Caco-2 (cell line): ENCODE results near the gene RPL7A. TPM values are rescaled to one million over a fixed set of nuclear protein-coding genes. Genes with fewer than 3 reads are reported as not detected.

Experiments used
- BruUV-seq: library from RNA; stranded (reverse); fragments of 400-500 nt; replicated peaks from 2 replicates; lab custom pipeline; 2021; lab: Mats Ljungman, UMichigan
- CTCF ChIA-PET: fragments of 300-600 bp; sonication (Branson Sonifier 250); formaldehyde crosslinking; loops from one replicate; lab custom pipeline; 2022; ENCODE audit warnings: antibody characterized with exemption; lab: Charles Lee
- POLR2A ChIA-PET: fragments of 300-600 bp; sonication (Branson Sonifier 250); formaldehyde crosslinking; loops from one replicate; lab custom pipeline; 2022; ENCODE audit warnings: antibody characterized with exemption; lab: Charles Lee
- DNase-seq, 2 experiments: peaks; one replicate each; pipeline versions ENCODE4 v3.0.0 to v3.0.0-alpha.2; 2020 to 2022
- H3K27me3 ChIP-seq: replicated peaks from 2 replicates; pipeline ENCODE4 v1.6.0; 2011; ENCODE audit warnings: low read length; ENCODE audit not compliant: control insufficient read depth, insufficient read depth
- H3K36me3 ChIP-seq: 2 replicates; pipeline ENCODE4 v1.5.1; 2011; ENCODE audit warnings: low read length; ENCODE audit not compliant: control insufficient read depth, insufficient read depth
- H3K4me1 ChIP-seq: fragments of 250-450 bp; sonication (Bioruptor Pico); 2 replicates; pipeline ENCODE4 v1.5.1; 2020; ENCODE audit warnings: mild to moderate bottlenecking
- H3K4me3 ChIP-seq: 2 replicates; pipeline ENCODE4 v1.5.1; 2011; ENCODE audit warnings: low read depth, mild to moderate bottlenecking, control low read depth, low read length
- H3K9me3 ChIP-seq: fragments of 250-450 bp; sonication (Bioruptor Pico); 2 replicates; pipeline ENCODE4 v1.5.1; 2020; ENCODE audit warnings: mild to moderate bottlenecking, moderate library complexity
- H3K27ac Mint-ChIP-seq: one replicate; pipeline ENCODE4 v1.8.0; 2022; ENCODE audit warnings: mixed read lengths; ENCODE audit not compliant: unreplicated experiment
- H3K27me3 Mint-ChIP-seq: one replicate; pipeline ENCODE4 v1.8.0; 2022; ENCODE audit warnings: mixed read lengths; ENCODE audit not compliant: insufficient read depth, unreplicated experiment
- H3K36me3 Mint-ChIP-seq: one replicate; pipeline ENCODE4 v1.8.0; 2022; ENCODE audit warnings: mild to moderate bottlenecking, mixed read lengths; ENCODE audit not compliant: insufficient read depth, unreplicated experiment
- H3K4me1 Mint-ChIP-seq: one replicate; pipeline ENCODE4 v1.8.0; 2022; ENCODE audit warnings: low read depth, mixed read lengths; ENCODE audit not compliant: unreplicated experiment
- H3K4me3 Mint-ChIP-seq: one replicate; pipeline ENCODE4 v1.8.0; 2022; ENCODE audit warnings: mild to moderate bottlenecking, moderate library complexity, mixed read lengths; ENCODE audit not compliant: unreplicated experiment
- H3K9me3 Mint-ChIP-seq: one replicate; pipeline ENCODE4 v1.8.0; 2022; ENCODE audit warnings: mixed read lengths; ENCODE audit not compliant: unreplicated experiment
- intact Hi-C: fragments of 100-400 bp; cut with micrococcal nuclease; formaldehyde crosslinking; loops from one replicate; pipeline ENCODE4 v1.10.0; 2022; ENCODE audit not compliant: unreplicated experiment
- total RNA-seq: library from RNA; stranded (reverse); gene quantifications from 2 replicates; pipeline ENCODE4 v1.2.3, GENCODE V29; 2022
- TF ChIP-seq, protein P1 (sequence below), 2 experiments: fragments of 200-600 bp in 1 of 2; IDR thresholded peaks; 1 replicate in 1 of 2; 2 replicates in 1 of 2; pipeline versions ENCODE4 v1.5.1 to v1.8.0; 2011 to 2022; ENCODE audit warnings: antibody characterized with exemption in 1 of 2, control low read depth in 1 of 2, inconsistent platforms in 1 of 2, low read depth in 1 of 2, low read length in 1 of 2, mild to moderate bottlenecking in 1 of 2, moderate library complexity in 1 of 2; ENCODE audit not compliant: insufficient read depth in 1 of 2, severe bottlenecking in 1 of 2, unreplicated experiment in 1 of 2

Gene RPL7A
- total RNA-seq, 1 experiment from 2014 or later, result 1,995 TPM

DNA sequence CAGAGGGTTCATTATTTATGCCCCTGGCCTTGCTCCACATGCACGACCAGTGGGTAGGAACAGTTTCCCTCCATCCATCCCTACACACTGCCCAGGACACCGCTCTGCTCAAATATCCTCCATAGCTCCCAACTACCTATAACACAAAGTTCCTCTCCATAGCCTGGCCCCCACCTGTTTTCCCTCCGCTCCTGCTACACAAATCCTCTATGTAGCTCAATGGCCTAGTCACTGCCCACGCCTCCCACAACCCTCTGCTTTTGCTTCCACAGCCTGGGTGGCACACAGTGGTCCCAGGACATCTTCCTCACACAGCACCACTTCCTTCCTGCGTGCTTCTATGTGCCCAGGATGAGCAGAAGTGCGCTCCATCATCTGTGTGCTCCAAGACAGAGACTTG, 49.4 kb downstream of the RPL7A start:
- ChIA-PET CTCF (interaction anchor here (1.0 to 1.4 kb wide), 2 partner anchors 19 to 63 kb away, joined by 3 to 5 read pairs; partner anchors contain the start of gene CACFD1), POLR2A (no interaction called here)
- intact Hi-C loops, result no loop called here
- Mint-ChIP-seq H3K4me1 (no peaks in the 10 kb centered on the region), H3K9me3 (no peaks in the 10 kb centered on the region), H3K27ac (no peak overlapping the region), H3K36me3 (peaks cover 5% of the 10 kb centered on the region), H3K4me3 (no peak overlapping the region), H3K27me3 (no peaks in the 10 kb centered on the region)
- Histone ChIP-seq H3K4me3 (no peak overlapping the region), H3K4me1 (no peaks in the 10 kb centered on the region; the same call in 1 of the 2 replicates), H3K27me3 (no peaks in the 10 kb centered on the region), H3K9me3 (no peaks in the 10 kb centered on the region), H3K36me3 (no peaks in the 10 kb centered on the region)
- DNase-seq, result no peak
- TF ChIP-seq, protein P1, sequence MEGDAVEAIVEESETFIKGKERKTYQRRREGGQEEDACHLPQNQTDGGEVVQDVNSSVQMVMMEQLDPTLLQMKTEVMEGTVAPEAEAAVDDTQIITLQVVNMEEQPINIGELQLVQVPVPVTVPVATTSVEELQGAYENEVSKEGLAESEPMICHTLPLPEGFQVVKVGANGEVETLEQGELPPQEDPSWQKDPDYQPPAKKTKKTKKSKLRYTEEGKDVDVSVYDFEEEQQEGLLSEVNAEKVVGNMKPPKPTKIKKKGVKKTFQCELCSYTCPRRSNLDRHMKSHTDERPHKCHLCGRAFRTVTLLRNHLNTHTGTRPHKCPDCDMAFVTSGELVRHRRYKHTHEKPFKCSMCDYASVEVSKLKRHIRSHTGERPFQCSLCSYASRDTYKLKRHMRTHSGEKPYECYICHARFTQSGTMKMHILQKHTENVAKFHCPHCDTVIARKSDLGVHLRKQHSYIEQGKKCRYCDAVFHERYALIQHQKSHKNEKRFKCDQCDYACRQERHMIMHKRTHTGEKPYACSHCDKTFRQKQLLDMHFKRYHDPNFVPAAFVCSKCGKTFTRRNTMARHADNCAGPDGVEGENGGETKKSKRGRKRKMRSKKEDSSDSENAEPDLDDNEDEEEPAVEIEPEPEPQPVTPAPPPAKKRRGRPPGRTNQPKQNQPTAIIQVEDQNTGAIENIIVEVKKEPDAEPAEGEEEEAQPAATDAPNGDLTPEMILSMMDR (IDR thresholded peaks at IDR 0.05; ENCODE audit: insufficient read depth in 1 of 2, low read depth in 1 of 2, low read length in 1 of 2, severe bottlenecking in 1 of 2, unreplicated experiment in 1 of 2), result no peak
- no TSS peak for BruUV-seq

DNA sequence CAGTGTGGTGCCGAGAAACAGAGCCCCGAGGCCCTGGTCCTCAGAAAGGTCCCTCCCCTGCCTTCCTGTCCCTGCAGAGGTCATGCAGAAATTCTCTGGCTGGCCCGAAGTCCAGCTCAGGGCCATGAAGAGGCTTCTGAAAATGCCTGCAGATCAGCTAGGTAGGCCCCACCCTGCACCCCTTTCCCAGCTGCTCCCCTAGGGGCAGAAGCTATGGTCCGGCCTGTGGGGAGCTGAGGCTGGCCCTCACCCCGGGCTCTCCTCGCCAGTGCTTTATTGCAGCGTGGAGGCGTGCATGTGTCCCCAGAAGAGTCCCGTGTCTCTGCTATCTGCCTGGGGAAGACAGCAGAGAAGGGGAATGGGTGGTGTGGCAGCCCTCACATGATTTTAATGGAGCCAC, 49.9 kb downstream of the RPL7A start:
- TF ChIP-seq, protein P1 (IDR thresholded peaks at IDR 0.05; ENCODE audit: insufficient read depth in 1 of 2, low read depth in 1 of 2, low read length in 1 of 2, severe bottlenecking in 1 of 2, unreplicated experiment in 1 of 2), result no peak
- Histone ChIP-seq H3K27me3 (no peaks in the 10 kb centered on the region), H3K4me3 (no peak overlapping the region), H3K4me1 (no peaks in the 10 kb centered on the region; the same call in 1 of the 2 replicates), H3K36me3 (no peaks in the 10 kb centered on the region), H3K9me3 (no peaks in the 10 kb centered on the region)
- Mint-ChIP-seq H3K9me3 (no peaks in the 10 kb centered on the region), H3K27ac (no peak overlapping the region), H3K4me1 (no peaks in the 10 kb centered on the region), H3K4me3 (no peak overlapping the region), H3K36me3 (peaks cover 5% of the 10 kb centered on the region), H3K27me3 (no peaks in the 10 kb centered on the region)
- DNase-seq, result no peak
- BruUV-seq, result no TSS peak
- POLR2A ChIA-PET, result no interaction called here
- CTCF ChIA-PET, result interaction anchor here (1.4 kb wide), 1 partner anchor 20 kb away, joined by 3 read pairs; no protein-coding TSS in a partner anchor
- intact Hi-C loops, result no loop called here

DNA sequence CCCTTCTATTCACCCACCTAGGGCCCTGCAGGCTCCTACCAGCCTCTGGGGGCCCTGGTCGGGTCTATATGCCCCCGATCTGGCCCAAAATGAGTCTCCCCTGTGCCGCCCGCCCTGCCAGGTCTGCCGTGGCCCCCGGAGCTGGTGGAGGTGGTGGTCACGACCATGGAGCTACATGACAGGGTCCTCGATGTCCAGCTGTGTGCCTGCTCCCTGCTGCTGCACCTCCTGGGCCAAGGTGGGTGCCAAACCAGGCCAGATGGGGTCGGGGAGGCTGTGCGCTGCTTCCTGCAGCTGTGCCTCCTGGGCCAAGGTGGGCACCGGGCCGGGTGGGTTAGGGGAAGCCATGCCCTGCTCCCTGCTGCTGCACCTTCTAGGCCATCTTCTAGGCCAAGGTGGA, 52.3 kb downstream of the RPL7A start:
- Mint-ChIP-seq H3K27me3 (no peaks in the 10 kb centered on the region), H3K4me3 (no peak overlapping the region), H3K27ac (no peak overlapping the region), H3K9me3 (no peaks in the 10 kb centered on the region), H3K4me1 (no peaks in the 10 kb centered on the region), H3K36me3 (peaks cover 23% of the 10 kb centered on the region)
- H3K36me3 ChIP-seq, result no peaks in the 10 kb centered on the region
- DNase-seq, result no peak
- no peaks in the 10 kb centered on the region; the same call in 1 of the 2 replicates for H3K4me1 ChIP-seq
- intact Hi-C loops, result no loop called here
- TF ChIP-seq, protein P1 (IDR thresholded peaks at IDR 0.05; ENCODE audit: insufficient read depth in 1 of 2, low read depth in 1 of 2, low read length in 1 of 2, severe bottlenecking in 1 of 2, unreplicated experiment in 1 of 2), result no peak
- ChIA-PET POLR2A (no interaction called here), CTCF (interaction anchor here (0.9 kb wide), 1 partner anchor 63 kb away, joined by 3 read pairs; no protein-coding TSS in a partner anchor)
- no TSS peak for BruUV-seq
- no peaks in the 10 kb centered on the region for H3K9me3 ChIP-seq
- H3K27me3 ChIP-seq, result no peaks in the 10 kb centered on the region
- H3K4me3 ChIP-seq, result no peak overlapping the region

Other genes with a start within 250 kb of the RPL7A start
- gene RALGDS, start 227.0 kb upstream of the RPL7A start, total RNA-seq, result 18.7 and 19.7 TPM in 2 replicates
- gene GBGT1, start 184.3 kb upstream of the RPL7A start, total RNA-seq, result 0.14 and 0.16 TPM in 2 replicates
- gene OBP2B, start 139.0 kb upstream of the RPL7A start, total RNA-seq, result not detected in 2 replicates
- not detected in 2 replicates for gene ABO, start 73.0 kb upstream of the RPL7A start, total RNA-seq
- gene SURF6, start 12.0 kb upstream of the RPL7A start, total RNA-seq, result 31.6 and 32.4 TPM in 2 replicates
- 60.1 and 65.6 TPM in 2 replicates for gene MED22, start 87 bp upstream of the RPL7A start, total RNA-seq
- 54.9 and 57.5 TPM in 2 replicates for gene SURF1, start 8.3 kb downstream of the RPL7A start, total RNA-seq
- 32.3 and 34.4 TPM in 2 replicates for gene SURF2, start 8.3 kb downstream of the RPL7A start, total RNA-seq
- 239 and 253 TPM in 2 replicates for gene SURF4, start 27.8 kb downstream of the RPL7A start, total RNA-seq
- 3.4 and 4.1 TPM in 2 replicates for gene STKLD1, start 28.1 kb downstream of the RPL7A start, total RNA-seq
- gene REXO4, start 69.8 kb downstream of the RPL7A start, total RNA-seq, result 43.6 and 44.1 TPM in 2 replicates
- gene ADAMTS13, start 74.1 kb downstream of the RPL7A start, total RNA-seq, result 5.3 and 6.2 TPM in 2 replicates
- gene CACFD1, start 111.8 kb downstream of the RPL7A start, total RNA-seq, result 26.0 and 27.0 TPM in 2 replicates
- gene SLC2A6, start 130.9 kb downstream of the RPL7A start, total RNA-seq, result 7.1 and 8.4 TPM in 2 replicates
- not detected in 2 replicates for gene MYMK, start 176.7 kb downstream of the RPL7A start, total RNA-seq
- gene ADAMTSL2, start 186.5 kb downstream of the RPL7A start, total RNA-seq, result 0.46 and 0.68 TPM in 2 replicates